Measurements from ENCODE around the gene CNPY4.
A peak's percentile ranks its signal among the peaks of the same experiment; 100 is the strongest.
"Not testable (repeated sequence)": the region's sequence is repeated elsewhere in the genome, so short reads cannot be mapped to it uniquely, and the experiment has no call there.

The CNPY4 gene

GRCh38 chr7:100126239-100126930 is 7.0 kb downstream of the CNPY4 start:
- TF ChIP-seq, protein P1, sequence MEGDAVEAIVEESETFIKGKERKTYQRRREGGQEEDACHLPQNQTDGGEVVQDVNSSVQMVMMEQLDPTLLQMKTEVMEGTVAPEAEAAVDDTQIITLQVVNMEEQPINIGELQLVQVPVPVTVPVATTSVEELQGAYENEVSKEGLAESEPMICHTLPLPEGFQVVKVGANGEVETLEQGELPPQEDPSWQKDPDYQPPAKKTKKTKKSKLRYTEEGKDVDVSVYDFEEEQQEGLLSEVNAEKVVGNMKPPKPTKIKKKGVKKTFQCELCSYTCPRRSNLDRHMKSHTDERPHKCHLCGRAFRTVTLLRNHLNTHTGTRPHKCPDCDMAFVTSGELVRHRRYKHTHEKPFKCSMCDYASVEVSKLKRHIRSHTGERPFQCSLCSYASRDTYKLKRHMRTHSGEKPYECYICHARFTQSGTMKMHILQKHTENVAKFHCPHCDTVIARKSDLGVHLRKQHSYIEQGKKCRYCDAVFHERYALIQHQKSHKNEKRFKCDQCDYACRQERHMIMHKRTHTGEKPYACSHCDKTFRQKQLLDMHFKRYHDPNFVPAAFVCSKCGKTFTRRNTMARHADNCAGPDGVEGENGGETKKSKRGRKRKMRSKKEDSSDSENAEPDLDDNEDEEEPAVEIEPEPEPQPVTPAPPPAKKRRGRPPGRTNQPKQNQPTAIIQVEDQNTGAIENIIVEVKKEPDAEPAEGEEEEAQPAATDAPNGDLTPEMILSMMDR (conservative IDR thresholded peaks at IDR 0.05; ENCODE audit: low read depth, low read length) = peak; percentile 10
- no peak for DNase-seq (ENCODE audit: low read depth)
- H3K4me3 ChIP-seq (ENCODE audit: low read depth, low read length) = peak overlapping the region; percentile 92

DNA sequence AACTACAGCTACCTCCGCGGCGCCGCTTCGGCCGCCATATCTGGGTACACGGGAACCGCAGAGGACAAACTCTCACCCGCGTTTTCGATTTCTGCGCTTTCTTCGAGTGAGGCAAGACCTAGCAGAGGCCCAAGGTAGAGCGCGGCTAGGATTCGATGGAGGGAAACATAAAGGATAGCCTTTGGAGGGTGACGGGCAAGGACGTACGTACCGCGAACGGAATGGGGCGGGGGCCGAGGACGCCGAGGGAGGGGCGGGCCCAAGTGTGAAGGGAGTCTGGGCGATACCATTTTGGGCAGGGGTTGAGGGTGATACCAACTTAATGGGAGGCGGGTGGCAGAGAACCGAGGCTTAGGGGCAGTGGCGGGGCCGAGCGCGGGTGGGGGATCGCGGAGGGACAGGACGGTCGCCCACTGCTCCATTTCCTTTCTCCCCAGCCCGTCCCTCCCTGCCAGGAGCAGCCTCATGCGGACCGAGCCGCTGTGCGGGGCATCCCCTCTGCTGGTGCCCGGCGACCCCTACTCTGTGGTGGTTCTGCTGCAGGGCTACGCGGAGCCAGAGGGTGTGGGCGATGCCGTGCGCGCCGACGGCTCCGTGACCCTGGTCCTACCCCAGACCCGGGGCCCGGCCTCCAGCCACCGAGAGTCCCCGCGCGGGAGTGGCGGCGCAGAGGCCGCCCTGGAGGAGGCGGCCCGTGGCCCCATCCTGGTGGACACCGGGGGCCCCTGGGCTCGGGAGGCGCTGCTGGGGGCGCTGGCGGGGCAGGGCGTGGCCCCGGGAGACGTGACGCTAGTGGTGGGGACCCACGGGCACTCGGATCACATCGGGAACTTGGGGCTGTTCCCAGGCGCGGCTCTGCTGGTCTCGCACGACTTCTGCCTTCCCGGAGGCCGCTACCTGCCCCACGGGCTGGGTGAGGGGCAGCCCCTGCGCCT is 7.8 kb downstream of the CNPY4 start, which contains the start of gene MBLAC1:
Gene MBLAC1 (plus strand): TSS at position 37 of the 935 bp plus-strand sequence. CDS start 429 bp downstream, at position 466.
- DNase-seq (ENCODE audit: low read depth) = peak; percentile 96
- TF ChIP-seq, protein P1 (conservative IDR thresholded peaks at IDR 0.05; ENCODE audit: low read depth, low read length) = no peak
- peak within 1 kb of the TSS; percentile 92 for H3K4me3 ChIP-seq (ENCODE audit: low read depth, low read length)

- H3K4me3 ChIP-seq (ENCODE audit: low read depth, low read length) = peak overlapping the region; percentile 92
- peak; percentile 39 for DNase-seq (ENCODE audit: low read depth)
- TF ChIP-seq, protein P1 (conservative IDR thresholded peaks at IDR 0.05; ENCODE audit: low read depth, low read length) = no peak
Measured at GRCh38 chr7:100127866-100128636, 8.6 kb downstream of the CNPY4 start.

- H3K4me3 ChIP-seq (ENCODE audit: low read depth, low read length) = no peak overlapping the region
- no peak for DNase-seq (ENCODE audit: low read depth)
Measured at GRCh38 chr7:100128637-100128963, 9.2 kb downstream of the CNPY4 start.

DNA sequence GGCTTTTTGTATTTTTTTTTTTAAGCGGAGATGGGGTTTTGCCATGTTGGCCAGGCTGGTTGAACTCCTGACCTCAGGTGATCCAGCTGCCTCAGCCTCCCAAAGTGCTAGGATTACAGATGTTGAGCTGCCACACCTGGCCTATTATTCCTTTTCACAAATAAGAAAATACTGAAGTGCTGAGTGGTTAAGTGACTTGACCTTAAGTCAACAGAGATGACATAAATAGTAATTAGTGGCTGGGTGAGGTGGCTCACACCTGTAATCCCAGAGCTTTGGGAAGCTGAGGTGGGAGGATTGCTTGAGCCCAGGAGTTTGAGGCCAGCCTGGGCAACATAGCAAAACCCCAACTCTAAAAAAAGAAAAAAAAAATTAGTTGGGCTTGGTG is 10.8 kb downstream of the CNPY4 start:
- H3K4me3 ChIP-seq (ENCODE audit: low read depth, low read length); DNase-seq (ENCODE audit: low read depth): not testable (repeated sequence)

More at GRCh38 chr7:100128637-100128963, 9.2 kb downstream of the CNPY4 start:
- TF ChIP-seq, protein P1 (conservative IDR thresholded peaks at IDR 0.05; ENCODE audit: low read depth, low read length) = no peak

- peak overlapping the region; percentile 35 for H3K4me3 ChIP-seq (ENCODE audit: low read depth, low read length)
Measured at GRCh38 chr7:100130608-100131453, 11.4 kb downstream of the CNPY4 start.

More at GRCh38 chr7:100130608-100131453, 11.4 kb downstream of the CNPY4 start:
- TF ChIP-seq, protein P1 (conservative IDR thresholded peaks at IDR 0.05; ENCODE audit: low read depth, low read length) = peak; percentile 79
- DNase-seq (ENCODE audit: low read depth) = peak; percentile 61

Measured in choroid plexus epithelial cell (primary cell).